Right lobe of liver (tissue), 4 donors: ENCODE results near the gene RBMS3.

ENCODE experiments used
- POLR2A ChIP-seq: fragments of 450-650 bp; IDR thresholded peaks from one replicate; pipeline ENCODE4 v1.6.1; 2017; ENCODE audit warnings: antibody characterized with exemption, mild to moderate bottlenecking
- TF ChIP-seq, protein P1 (sequence below), 4 donors: fragments of 200-600 bp in 3 of 4; fragments of 450-650 bp in 1 of 4; IDR thresholded peaks; one replicate each; pipeline versions ENCODE4 v1.5.1 to v1.8.0; 2016 to 2022; ENCODE audit warnings: antibody characterized with exemption in 4 of 4, mild to moderate bottlenecking in 2 of 4
- donor health status: DM: no; HTN: no; CAD: no.
- donor health status: DM: no; HTN: no; CAD: no.
- donor health status: DM: no; HTN: yes; CAD: no.

DNA sequence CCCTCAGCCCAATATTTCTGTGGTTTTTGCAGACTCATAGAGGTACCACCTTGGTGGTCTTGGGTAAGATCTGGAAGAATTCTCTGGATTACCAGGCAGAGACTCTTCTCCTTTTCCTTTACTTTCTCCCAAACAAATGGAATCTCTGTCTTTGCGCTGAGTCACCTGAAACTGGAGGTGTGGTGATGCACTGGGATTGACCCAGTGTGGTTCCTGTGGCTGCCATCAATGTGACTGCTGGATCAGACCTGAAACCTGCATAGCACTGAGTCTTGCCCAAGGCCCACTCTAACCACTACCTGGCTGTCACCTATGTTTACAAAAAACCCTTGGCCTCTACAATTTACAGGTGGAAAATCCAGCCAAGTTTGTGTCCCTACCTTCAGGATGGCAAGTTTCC, 295.3 kb downstream of the RBMS3 start:
- TF ChIP-seq, protein P1, sequence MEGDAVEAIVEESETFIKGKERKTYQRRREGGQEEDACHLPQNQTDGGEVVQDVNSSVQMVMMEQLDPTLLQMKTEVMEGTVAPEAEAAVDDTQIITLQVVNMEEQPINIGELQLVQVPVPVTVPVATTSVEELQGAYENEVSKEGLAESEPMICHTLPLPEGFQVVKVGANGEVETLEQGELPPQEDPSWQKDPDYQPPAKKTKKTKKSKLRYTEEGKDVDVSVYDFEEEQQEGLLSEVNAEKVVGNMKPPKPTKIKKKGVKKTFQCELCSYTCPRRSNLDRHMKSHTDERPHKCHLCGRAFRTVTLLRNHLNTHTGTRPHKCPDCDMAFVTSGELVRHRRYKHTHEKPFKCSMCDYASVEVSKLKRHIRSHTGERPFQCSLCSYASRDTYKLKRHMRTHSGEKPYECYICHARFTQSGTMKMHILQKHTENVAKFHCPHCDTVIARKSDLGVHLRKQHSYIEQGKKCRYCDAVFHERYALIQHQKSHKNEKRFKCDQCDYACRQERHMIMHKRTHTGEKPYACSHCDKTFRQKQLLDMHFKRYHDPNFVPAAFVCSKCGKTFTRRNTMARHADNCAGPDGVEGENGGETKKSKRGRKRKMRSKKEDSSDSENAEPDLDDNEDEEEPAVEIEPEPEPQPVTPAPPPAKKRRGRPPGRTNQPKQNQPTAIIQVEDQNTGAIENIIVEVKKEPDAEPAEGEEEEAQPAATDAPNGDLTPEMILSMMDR (IDR thresholded peaks at IDR 0.05) = no peak
- TF ChIP-seq POLR2A = no peak
